ENCODE measurements around the gene SLC4A4.

SLC4A4 gene

GRCh38 chr4:71607780-71608677 is 269.2 kb downstream of the SLC4A4 start:
- DNase-seq: no peak

DNA sequence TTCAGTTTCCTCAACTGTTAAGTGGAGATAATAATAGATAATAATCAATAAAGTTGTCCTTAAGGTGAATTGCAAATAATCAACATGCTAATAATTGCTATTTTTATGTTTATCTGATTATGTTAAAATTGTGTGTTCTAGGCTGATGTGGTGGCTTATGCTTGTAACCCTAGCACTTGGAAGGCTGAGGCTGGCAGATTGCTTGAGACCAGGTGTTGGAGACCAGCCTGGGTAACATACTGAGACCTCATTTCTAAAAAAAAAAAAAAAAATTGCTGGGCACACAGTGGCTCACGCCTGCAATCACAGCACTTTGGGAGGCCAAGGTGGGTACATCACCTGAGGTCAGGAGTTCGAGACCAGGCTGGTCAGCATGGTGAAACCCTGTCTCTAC is 269.9 kb downstream of the SLC4A4 start:
- no peak for DNase-seq

- no peak for DNase-seq
These were observed 270.3 kb downstream of the SLC4A4 start for GRCh38 chr4:71609167-71609566.

DNA sequence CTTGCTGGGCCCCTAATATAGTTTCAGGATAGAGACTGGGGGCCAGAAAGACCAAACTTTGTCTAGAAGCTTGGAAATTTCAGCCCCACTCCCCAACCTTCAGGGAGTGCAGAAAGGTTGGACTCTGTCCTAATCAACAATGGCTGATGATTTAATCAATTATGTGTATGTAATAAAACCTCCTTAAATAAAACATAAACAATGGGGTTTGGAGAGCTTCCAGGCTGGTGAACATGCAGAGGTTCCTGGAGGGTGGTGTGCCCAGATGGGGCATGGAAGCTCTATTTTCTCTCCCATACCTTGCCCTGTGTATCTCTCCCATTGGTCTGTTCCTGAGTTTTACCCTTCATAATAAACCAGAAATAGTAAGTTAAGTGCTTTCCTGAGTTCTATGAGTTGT is 270.8 kb downstream of the SLC4A4 start:
- DNase-seq: no peak

- DNase-seq: no peak
These were observed 275.8 kb downstream of the SLC4A4 start for GRCh38 chr4:71614621-71615020.

DNA sequence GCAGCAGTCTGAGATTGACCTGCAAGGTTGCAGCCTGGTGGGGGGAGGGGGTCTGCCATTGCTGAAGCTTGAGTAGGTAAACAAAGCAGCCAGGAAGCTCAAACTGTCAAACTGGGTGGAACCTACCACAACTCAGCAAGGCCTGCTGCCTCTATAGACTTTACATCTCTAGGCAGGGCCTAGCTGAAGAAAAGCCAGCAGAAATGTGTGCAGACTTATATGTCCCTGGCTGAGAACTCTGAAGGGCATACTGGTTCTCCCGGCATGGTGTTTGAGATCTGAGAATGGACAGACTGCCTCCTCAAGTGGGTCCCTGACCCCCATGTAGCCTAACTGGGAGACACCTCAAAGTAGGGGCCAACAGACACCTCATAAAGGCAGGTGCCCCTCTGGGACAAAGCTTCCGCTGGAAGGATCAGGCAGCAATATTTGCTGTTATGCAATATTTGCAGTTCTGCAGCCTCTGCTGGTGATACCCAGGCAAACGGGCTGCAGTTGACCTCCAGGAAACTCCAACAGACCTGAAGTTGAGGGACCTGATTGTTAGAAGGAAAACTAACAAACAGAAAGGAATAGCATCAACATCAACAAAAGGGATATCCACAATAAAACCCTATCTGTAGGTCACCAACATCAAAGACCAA is 277.5 kb downstream of the SLC4A4 start:
- no peak for DNase-seq
